Lower leg skin (tissue), 3 donors: Measurements from ENCODE around the gene MAN1C1.

Experiments used
- CTCF ChIP-seq, 3 donors: fragments of 450-650 bp; IDR thresholded peaks; one replicate each; pipeline ENCODE4 v1.5.1; 2016; ENCODE audit warnings: antibody characterized with exemption in 3 of 3, mild to moderate bottlenecking in 3 of 3, moderate library complexity in 2 of 3
- POLR2A ChIP-seq, 2 donors: fragments of 450-650 bp; IDR thresholded peaks; one replicate each; pipeline ENCODE4 v1.6.1; 2016 to 2017; ENCODE audit warnings: antibody characterized with exemption in 2 of 2, mild to moderate bottlenecking in 1 of 2, moderate library complexity in 1 of 2

- no peak for TF ChIP-seq CTCF (IDR thresholded peaks at IDR 0.05)
- TF ChIP-seq POLR2A (IDR thresholded peaks at IDR 0.05): no peak
Observed at GRCh38 chr1:25779388-25779787, 162.8 kb downstream of the MAN1C1 start.
